GM21367 (cell line): ENCODE measurements around the gene NTF4.

ENCODE experiments used
- ATAC-seq: cut with Tn5 transposase; IDR thresholded peaks from one replicate; pipeline ENCODE4 v1.9.1; 2021; ENCODE audit not compliant: unreplicated experiment

Gene NTF4, protein sequence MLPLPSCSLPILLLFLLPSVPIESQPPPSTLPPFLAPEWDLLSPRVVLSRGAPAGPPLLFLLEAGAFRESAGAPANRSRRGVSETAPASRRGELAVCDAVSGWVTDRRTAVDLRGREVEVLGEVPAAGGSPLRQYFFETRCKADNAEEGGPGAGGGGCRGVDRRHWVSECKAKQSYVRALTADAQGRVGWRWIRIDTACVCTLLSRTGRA

DNA sequence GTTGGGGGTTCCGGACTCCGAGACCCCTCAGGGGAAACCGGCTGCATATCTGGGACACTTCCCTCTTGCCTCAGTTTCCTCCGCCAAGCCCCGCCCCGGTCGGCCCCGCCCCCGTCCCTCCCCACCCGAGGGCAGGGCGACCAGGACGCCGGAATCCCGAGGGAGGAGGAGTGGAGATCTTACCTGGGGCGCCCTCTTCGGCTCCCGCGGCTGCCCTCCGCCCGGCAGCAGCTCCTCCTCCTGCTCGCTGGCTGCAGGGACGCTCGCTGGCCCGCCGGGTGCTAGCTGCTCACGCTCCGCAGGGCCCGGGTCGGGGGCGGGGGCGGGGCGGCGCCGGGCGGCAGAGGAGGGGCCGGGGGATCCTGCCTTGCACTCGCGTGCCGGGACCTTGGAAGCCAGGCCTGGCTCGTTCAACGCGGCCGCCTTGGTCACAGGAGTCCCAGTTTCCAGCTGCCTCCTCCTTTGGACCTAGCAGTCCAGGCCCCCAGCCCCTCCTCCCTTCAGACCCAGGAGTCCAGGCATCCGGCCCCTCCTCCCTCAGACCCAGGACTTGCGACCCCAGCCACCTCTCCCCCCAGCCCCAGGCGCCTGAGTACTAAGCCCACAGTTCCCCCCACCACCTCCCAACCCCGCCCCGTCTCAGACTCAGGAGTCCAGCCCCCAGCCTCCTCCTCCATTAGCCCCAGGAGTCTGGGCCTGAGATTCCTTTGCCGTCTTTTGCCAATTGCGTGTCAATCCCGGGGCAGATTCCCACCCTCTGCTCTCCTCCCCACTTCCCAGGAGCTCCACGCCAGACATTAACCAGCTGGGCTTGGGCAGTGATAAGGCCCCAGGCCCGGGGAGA, at the start of gene NTF4:
Gene NTF4 (minus strand): TSS at position 51 of the 844 bp plus-strand sequence. CDS start 2,821 bp downstream, outside the sequence.
- ATAC-seq: no peak

DNA sequence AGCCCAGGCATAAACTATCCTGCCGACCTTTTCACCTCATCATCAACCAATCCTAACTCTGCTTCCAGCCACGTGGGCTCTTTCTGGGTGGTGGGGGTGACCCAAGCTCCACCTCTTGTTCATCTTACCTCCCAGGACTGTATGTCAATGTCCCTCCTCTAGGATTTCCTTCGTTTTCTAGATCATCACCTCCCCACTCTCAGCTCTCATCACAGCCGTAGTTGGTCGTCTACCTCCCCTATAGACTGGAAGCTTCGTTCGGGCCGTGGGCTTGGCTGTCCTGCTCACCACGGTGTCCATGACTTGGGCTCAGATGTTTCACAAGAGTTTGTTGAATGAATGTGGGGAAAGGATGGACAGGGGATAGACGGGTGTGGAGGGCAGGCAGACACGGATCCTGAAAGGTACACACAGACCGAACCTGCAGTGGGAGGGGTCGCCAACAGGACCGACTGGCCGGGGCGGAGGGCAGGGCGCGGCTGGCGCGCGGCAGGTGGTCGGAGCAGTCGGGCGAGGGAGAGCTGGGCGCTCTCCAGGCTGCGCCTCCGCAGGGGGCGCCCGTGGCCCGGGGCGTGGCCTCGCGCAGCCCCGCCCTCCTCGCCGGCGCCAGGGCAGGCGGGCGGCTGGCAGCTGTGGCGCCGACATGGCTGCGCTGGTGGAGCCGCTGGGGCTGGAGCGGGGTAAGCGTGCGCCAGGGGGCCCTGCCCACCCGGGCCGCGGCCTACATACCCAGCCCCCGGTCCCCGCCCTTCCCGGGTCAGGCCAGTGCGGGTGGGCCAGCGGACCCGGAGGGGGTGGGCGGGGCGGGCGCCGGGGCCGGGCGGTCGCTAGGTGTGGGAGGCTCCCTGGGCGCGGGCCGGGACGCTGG, 49.4 kb upstream of the NTF4 start, which contains the start of gene LIN7B:
Gene LIN7B (plus strand): TSS at position 609 of the 868 bp plus-strand sequence. CDS start 35 bp downstream, at position 644.
- ATAC-seq: peak; percentile 46

DNA sequence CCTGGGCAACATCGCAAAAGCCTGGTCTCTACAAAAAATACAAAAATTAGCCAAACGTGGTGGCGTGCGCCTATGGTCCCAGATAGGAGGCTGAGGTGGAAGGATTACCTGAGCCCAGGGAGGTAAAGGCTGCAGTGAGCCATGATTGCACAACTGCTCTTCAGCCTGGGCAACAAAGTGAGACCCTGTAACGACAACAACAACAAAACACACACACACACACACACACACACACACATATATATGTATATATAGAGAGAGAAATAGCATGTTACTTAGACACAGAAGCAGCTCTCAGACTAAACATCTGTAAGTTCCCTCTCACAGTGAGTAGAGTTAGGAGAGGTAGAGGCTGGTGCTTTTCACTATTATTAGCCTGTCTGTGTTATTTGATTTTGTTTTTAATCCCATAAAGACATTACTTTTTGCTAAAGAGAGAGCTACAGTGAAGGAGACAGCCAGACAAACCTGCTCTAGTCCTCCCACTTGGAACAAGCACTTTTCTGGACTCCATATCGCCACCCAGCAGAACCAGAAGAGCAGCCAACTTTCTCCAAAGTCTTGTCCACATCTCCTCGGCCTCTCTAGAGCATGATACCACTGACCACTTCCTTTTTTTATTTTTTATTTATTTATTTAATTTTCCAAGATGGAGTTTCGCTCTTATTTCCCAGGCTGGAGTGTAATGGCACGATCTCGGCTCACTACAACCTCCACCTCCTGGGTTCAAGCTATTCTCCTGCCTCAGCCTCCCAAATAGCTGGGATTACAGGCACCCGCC, 46.8 kb upstream of the NTF4 start:
- ATAC-seq: no peak

DNA sequence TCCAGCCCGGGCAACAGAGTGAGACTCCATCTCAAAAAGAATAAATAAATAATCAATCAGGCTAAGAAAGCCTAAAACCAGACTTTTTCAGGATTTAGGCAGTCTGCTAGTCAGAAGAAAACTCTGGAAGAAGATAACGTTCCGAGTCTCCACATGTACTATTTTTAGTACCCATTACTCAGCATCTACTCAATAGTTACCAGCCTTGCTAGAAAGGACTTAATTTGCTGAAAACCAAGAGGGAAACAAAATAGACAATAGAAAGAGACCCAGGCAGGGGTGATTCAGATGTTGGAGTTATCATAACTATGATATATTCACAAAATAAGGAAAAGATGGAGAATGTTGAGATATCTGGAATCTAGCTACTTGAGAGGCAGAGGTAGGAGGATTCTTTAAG, 45.9 kb upstream of the NTF4 start:
- no peak for ATAC-seq

DNA sequence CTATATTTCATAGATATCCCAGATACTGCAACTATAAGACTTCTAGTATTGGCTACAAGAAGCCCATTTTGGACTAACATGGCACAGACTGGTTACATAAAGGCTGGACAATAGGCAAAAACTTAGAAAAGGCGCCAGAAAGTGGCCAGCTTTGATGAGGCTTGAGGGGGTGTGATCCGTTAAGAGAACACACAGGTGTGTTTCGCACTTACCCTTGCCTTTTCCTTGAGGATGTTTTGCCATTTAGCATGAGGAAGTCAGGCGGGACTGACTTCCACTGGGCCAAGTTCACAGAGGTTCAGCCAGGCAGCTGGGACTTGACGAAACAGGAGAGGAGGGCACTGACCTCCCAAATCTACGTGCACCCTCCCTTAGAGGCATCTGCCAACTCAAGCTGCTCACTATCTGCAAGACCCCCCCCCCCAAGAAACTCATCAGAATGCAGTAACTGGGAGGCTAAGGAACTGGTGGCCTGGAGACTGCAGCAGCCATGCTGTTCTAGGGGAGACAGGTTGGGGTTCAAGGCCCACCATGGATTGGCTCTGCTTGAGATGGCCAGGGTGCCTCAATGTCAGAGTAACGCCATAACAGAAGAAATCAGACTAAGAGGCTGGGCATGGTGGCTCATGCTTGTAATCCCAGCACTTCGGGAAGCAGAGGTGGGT, 45.1 kb upstream of the NTF4 start:
- ATAC-seq: no peak

DNA sequence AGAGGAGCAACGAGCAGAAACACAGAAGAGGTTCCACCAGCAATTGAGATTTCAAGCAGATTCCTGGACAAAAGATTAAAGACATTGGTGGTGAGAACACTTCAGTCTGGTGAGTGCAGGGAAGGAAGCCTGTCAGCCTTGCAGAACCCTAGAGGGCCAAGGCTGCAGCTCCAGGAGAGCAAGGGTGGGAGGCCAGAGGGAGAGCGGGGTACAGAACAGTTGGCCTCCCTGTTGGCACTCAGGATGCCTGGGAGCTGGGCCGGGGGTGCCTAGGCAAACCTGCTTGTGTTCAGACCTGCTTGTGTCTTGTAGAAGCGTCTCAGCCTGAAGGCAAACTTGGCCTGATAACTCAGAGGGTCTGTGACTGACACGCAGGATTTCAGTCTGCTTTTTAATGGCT, 44.4 kb upstream of the NTF4 start:
- ATAC-seq: no peak

DNA sequence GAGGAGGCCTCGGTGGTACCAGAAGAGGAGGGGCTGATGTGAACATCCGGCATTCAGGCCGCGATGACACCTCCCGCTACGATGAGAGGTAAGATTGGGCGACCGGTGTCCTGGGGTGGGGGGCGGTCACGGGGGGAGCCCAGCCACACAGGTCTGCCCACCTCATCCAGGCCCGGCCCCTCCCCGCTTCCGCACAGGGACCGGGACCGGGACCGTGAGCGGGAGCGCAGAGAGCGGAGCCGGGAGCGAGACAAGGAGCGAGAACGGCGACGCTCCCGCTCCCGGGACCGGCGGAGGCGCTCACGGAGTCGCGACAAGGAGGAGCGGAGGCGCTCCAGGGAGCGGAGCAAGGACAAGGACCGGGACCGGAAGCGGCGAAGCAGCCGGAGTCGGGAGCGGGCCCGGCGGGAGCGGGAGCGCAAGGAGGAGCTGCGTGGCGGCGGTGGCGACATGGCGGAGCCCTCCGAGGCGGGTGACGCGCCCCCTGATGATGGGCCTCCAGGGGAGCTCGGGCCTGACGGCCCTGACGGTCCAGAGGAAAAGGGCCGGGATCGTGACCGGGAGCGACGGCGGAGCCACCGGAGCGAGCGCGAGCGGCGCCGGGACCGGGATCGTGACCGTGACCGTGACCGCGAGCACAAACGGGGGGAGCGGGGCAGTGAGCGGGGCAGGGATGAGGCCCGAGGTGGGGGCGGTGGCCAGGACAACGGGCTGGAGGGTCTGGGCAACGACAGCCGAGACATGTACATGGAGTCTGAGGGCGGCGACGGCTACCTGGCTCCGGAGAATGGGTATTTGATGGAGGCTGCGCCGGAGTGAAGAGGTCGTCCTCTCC, 43.2 kb upstream of the NTF4 start:
- ATAC-seq: no peak

DNA sequence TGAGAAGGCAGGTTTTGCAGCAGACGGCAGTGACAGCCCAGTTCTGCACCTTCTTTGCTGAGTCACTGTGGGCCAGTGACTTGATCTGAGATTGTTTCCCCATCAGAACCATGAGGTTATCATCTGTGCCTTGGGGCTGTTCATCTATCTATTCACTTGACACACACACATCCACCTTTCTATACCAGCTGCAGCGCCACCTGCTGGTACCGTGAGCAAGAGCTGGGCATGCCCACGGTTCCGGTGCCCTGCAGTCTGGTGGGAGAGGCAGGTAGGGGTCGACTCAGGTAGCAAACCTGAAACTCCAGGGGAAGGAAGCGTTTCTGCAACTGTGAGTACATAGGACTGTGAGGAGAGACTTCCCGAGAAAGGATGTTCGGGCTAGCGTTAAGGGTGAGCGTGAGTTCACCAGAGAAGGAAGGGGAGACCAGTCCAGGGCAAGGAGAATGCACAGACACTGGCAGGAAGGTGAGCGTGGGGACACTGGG, 42.1 kb upstream of the NTF4 start:
- no peak for ATAC-seq

DNA sequence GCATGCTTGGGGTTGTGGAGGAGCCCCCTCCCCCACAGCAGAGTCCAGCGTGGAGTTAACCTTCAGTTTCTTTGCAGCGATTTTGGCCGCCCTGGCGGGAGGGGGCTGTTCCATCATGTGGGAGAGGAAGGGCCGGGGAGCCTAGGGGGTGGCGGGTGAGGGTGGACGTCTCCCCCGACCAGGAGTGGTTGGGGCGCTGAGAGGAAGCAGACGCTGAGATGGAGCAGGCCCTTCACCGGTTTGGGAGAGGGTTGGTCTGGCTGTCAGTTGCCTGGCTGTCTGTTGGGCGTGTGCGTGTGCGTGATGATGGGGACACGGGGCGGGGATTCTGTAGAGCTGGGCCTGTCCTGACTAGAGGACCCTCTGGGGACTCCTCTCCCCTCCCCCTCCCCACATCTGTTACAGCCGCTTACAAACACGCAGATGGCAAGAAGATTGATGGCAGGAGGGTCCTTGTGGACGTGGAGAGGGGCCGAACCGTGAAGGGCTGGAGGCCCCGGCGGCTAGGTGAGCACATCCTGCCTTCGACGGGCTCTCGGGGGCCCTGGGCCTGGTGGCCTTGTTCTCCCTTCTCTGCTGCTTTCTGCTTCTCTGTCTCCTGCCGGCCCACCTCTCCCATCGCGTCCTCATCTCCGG, 39.7 kb upstream of the NTF4 start:
- ATAC-seq: no peak

DNA sequence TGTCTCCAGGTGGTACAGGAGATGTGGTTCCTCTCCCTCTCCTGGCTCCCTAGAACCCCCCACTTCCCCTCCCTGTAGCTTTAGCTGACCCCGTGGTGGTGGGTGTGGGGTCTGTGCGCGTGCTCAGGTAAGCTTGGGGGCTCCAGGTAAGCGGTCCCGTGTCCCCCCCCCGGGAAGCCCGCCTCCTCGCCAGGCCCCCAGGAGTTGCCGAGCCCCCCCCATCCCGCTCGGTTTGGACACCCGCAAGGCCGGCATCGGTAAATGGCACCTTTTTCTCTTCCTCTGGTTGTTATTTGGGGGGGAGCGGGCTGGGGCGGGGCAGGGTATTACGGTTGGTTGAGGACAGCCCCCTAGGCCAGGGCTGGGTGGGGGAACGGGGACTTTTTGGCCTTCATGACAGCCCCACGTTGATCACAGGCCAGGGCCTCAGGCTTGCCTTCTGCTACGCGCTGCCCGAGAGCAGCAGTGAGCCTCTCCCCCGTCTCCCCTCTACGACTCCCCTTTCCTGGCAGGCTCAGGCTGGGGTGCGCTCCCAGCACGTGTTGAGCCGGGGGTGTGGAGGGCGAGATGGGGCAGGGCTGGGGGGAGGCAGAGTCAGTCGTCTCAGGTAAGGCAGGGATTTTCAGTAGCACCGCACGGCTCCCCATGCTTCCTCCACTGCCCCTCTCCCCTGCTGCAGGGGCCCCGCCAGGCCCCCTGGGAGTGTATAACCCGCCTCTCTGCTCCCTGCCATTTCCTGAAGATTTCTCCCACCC, 38.9 kb upstream of the NTF4 start:
- no peak for ATAC-seq

DNA sequence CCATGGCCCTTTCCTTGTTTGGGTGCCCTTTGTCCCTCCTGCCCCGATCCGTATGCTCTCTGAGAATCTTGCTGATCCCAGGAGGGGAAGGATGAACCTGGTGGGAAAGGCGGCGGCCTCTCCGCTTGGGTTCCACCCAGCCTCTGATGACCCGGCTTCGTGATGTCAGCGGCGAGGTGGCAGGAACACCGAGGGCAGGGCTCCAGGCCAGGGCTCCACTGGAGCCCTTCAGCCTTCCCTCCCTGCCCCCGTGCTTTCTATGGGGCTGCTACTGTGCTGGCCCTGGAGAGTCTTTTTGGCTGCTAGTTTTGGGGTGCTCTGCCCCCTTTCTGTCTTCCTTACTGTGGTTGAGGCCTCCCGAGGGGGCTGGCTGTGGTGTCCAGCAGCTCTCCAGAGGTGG, 37.7 kb upstream of the NTF4 start:
- ATAC-seq: no peak

DNA sequence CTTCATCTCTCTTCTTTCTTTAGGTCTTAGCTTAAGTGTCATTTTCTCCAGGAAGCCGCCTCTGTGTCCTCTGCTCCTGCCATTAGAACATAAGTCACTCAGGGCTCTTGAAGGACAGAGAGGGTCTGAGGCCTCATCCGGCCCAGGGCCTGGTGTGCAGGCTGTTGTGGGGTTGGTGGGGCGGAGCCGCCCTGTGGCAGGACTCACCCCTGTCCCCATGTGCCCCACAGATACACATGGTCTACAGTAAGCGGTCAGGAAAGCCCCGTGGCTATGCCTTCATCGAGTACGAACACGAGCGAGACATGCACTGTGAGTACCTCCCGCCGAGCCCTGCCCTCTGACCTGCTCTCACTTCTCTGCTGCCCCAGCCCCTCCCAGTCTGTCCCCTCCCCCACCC, 36.5 kb upstream of the NTF4 start:
- ATAC-seq: no peak

DNA sequence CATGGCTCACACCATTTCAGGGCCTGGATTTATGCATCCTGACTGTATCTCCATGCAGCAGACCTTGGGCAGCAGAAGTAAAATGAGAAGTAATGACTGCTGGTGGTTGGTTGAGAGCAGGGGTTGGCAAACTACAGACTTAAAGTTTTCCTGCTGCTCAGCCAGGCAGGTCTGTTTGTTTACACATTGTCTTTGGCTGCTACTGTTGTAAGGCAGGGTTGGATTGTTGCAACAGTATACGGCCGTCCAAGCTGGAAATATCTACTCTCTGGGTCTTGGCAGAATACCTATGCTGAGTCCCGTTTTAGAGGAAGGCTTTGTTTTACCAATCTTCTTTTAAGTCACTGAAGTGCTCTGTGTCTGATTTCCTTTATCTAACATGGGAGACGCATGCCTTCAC, 34.2 kb upstream of the NTF4 start:
- ATAC-seq: no peak

DNA sequence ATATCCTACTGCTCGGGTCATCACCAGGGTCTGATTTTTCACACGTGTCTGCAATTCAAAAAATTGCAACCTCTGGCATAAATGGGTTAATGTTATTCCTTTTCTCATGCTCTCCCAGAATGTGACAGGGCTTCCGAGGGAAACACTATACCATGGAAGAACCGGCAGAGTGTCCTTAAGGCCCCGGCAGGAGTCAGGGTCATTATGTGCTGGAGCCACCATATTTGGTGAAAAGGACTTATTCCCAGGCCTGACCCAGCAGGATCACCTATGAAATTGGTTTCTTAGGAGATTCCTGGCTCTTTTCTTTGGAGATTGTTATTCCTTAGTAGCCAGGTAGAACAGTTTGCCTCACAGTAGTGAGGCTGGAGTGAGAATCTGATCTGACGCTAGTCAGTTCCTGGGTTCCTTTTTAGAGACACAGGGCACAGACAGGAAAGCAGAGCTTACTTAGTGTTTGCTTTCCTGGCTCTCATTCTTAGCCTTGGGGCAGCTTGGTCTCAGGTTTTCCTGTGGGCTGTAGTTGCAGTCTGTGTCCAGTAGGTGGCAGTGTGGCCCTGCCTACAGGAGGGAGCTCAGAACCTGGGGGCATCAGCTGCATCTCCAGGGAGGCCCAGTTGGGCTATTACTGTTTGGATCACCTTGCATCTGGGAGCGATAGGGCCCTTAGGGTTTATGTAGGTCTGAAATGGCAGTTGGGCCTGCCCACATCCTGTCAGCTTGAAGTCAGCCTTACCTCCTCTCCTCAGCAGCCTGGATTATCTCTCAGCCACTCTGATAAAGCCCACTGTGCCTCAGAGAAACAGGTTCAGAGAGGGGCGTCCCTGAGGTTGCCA, 33.1 kb upstream of the NTF4 start:
- ATAC-seq: no peak

DNA sequence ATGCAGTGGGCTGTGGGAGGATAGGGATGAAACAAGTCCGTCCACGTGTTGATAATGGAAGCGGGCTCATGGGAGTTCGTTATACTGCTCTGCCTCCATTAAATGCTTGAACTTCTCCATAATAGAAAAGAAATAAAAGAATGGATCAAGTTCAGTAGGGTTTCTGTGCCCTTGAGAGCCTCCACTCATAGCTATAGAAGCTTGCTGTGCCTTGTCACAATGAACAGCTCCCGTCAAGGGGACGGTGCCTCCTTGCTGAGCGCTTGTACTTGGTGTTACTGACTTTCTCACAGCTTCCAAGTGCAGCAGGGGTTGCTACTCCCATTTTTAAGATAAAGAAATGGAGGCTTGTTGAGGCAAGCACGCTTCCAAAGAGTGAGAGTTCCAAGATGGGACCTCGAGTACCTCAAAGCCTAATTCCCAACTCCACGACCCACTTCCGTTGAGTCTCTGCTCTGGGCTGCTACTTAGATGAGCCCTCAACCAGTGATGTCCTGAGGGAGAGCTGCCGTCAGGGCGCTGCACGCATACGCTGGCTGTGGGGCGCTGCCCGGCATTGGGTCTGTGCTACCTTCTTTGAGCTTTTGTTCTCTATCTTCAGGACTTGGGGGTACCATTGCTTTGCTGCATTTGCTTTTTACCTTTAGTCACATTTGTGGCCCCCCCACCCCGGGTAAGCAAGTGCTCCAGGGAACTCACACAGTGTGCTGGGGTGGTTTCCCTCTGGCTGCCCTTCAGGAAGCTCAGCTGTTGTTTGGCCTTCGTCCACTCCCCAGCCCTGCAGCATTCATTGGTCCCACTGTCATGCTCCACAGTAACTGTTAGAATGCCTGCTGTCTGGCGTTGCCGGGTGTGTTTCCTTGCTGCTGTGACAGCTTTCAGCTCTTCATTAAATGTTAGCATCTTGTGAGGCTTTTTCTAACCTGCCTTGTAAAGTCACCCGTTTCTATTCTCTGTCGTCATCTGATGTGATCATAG, 30.2 kb upstream of the NTF4 start:
- ATAC-seq: no peak

DNA sequence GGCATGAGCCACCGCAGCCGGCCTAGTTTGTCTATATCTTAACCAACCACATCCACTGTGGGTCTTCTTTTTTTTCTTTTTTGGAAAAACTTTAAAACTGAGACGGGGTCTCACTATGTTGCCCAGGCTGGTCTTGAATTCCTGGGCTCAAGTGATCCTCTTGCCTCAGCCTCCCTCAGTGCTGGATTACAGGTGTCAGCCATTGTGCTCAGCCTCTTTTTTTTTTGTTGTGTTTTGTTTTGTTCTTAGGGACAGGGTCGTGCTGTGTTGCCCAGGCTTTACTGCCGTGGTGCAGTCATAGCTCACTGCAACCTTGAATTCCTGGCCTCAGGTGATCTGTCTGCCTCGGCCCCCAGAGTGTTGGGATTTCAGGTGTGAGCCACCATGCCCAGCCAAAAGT, 28.1 kb upstream of the NTF4 start:
- no peak for ATAC-seq
